GM12878 (cell line): ENCODE data around the gene TFR2. TPM values are rescaled to one million over a fixed set of nuclear protein-coding genes. Genes with fewer than 3 reads are reported as not detected.

Source experiments
- ATAC-seq: fragments of 200-7000 bp; cut with Tn5 transposase; 3 replicates; pipeline ENCODE4 v1.9.1; 2020; ENCODE audit warnings: mild to moderate bottlenecking, moderate library complexity
- BruUV-seq: library from RNA; stranded (reverse); fragments of 400-500 nt; replicated peaks from 2 replicates; lab custom pipeline; 2021; lab: Mats Ljungman, UMichigan
- CTCF ChIA-PET: fragments of 300-600 bp; sonication (Branson Sonifier 250); formaldehyde crosslinking; extraction: SDS; loops from one replicate; lab custom pipeline; 2021; ENCODE audit warnings: inconsistent platforms; lab: Yijun Ruan, JAX
- POLR2A ChIA-PET: fragments of 350-600 bp; formaldehyde crosslinking; extraction: SDS; loops from one replicate; lab custom pipeline; 2021; ENCODE audit warnings: inconsistent platforms; lab: Charles Lee
- RAD21 ChIA-PET: fragments of 300-600 bp; sonication (Branson Sonifier 250); formaldehyde crosslinking; loops from one replicate; lab custom pipeline; 2023; ENCODE audit warnings: antibody characterized with exemption; ENCODE audit not compliant: unreplicated experiment; lab: Charles Lee
- SMC1A ChIA-PET: fragments of 300-600 bp; sonication (Branson Sonifier 250); formaldehyde crosslinking; loops from one replicate; lab custom pipeline; 2023; ENCODE audit not compliant: unreplicated experiment, uncharacterized antibody; lab: Charles Lee
- DNase-seq: peaks from one replicate; pipeline ENCODE4 v3.0.0-alpha.2; 2011; ENCODE audit warnings: low read depth, low spot score
- FAIRE-seq: peaks from 3 replicates; lab custom pipeline; 2011; peaks lifted over from hg19 to GRCh38; lab: Jason Lieb, UNC
- H2AFZ ChIP-seq: 2 replicates; pipeline ENCODE4 v1.6.0; 2011; ENCODE audit warnings: low read depth, low read length, control low read depth; ENCODE audit not compliant: control insufficient read depth
- H3K27ac ChIP-seq: 2 replicates; pipeline ENCODE4 v1.5.1; 2011; ENCODE audit warnings: control low read depth; ENCODE audit not compliant: control insufficient read depth, insufficient read depth
- H3K27me3 ChIP-seq, 2 experiments: replicated peaks in 1 of 2; 2 replicates each; pipeline versions ENCODE4 v1.6.0 to v1.6.1; 2011; ENCODE audit warnings: low read length in 1 of 2; ENCODE audit not compliant: control insufficient read depth in 2 of 2, insufficient read depth in 2 of 2
- H3K36me3 ChIP-seq, 2 experiments: 2 replicates each; pipeline ENCODE4 v1.5.1; 2011; ENCODE audit warnings: low read length in 1 of 2; ENCODE audit not compliant: control insufficient read depth in 2 of 2, insufficient read depth in 2 of 2
- H3K4me1 ChIP-seq: 2 replicates; pipeline ENCODE4 v1.6.1; 2011; ENCODE audit warnings: mild to moderate bottlenecking, low read length, moderate library complexity, mixed read lengths; ENCODE audit not compliant: control insufficient read depth, insufficient read depth
- H3K4me2 ChIP-seq: 2 replicates; pipeline ENCODE4 v1.6.0; 2011; ENCODE audit warnings: control low read depth; ENCODE audit not compliant: control insufficient read depth, insufficient read depth
- H3K4me3 ChIP-seq: fragments of 200-600 bp; sonication (generic); 2 replicates; pipeline ENCODE4 v1.5.1; 2016
- H3K79me2 ChIP-seq: 2 replicates; pipeline ENCODE4 v1.6.0; 2011; ENCODE audit warnings: low read length; ENCODE audit not compliant: control insufficient read depth, insufficient read depth
- H3K9ac ChIP-seq: 2 replicates; pipeline ENCODE4 v1.8.0; 2011; ENCODE audit warnings: low read length, control low read depth, mixed read lengths; ENCODE audit not compliant: control insufficient read depth, insufficient read depth
- H3K9me3 ChIP-seq: replicated peaks from 3 replicates; pipeline ENCODE4 v1.5.1; 2011; ENCODE audit warnings: mild to moderate bottlenecking, low read length; ENCODE audit not compliant: control insufficient read depth, insufficient read depth
- H4K20me1 ChIP-seq: 2 replicates; pipeline ENCODE4 v1.6.0; 2011; ENCODE audit not compliant: control insufficient read depth, insufficient read depth
- DPF2 ChIP-seq: fragments of 450-650 bp; IDR thresholded peaks from 2 replicates; pipeline ENCODE4 v1.6.1; 2017; ENCODE audit warnings: mild to moderate bottlenecking
- EZH2 ChIP-seq: IDR thresholded peaks from 2 replicates; pipeline ENCODE4 v1.6.1; 2012; ENCODE audit warnings: low read depth, mild to moderate bottlenecking, control low read depth, inconsistent platforms, low read length, borderline replicate concordance; ENCODE audit not compliant: control insufficient read depth
- IRF5 ChIP-seq: fragments of 450-650 bp; IDR thresholded peaks from 2 replicates; pipeline ENCODE4 v1.6.1; 2017; ENCODE audit warnings: borderline replicate concordance
- MXI1 ChIP-seq: fragments of 150-350 bp; IDR thresholded peaks from 2 replicates; pipeline ENCODE4 v1.6.1; 2011; ENCODE audit warnings: low read depth, mild to moderate bottlenecking, inconsistent platforms, low read length, improper control_type of control experiment
- PRDM15 ChIP-seq: fragments of 450-650 bp; formaldehyde crosslinking; IDR thresholded peaks from 2 replicates; pipeline ENCODE4 v1.4.0; 2020; ENCODE audit warnings: mild to moderate bottlenecking, moderate library complexity
- RELA ChIP-seq: fragments of 450-650 bp; IDR thresholded peaks from 2 replicates; pipeline ENCODE4 v1.8.0; 2014; ENCODE audit warnings: borderline replicate concordance; ENCODE audit not compliant: partially characterized antibody
- SMAD1 ChIP-seq: fragments of 450-650 bp; IDR thresholded peaks from 2 replicates; pipeline ENCODE4 v1.6.1; 2018; ENCODE audit warnings: mild to moderate bottlenecking, low read depth; ENCODE audit not compliant: partially characterized antibody
- SREBF1 ChIP-seq: IDR thresholded peaks from 2 replicates; pipeline ENCODE4 v1.6.1; 2012; ENCODE audit warnings: mild to moderate bottlenecking, low read length
- TARDBP ChIP-seq: IDR thresholded peaks from 2 replicates; pipeline ENCODE4 v1.6.1; 2016; ENCODE audit warnings: borderline replicate concordance
- YY1 ChIP-seq: IDR thresholded peaks from 2 replicates; pipeline ENCODE4 v1.6.1; 2011; ENCODE audit warnings: low read depth, mild to moderate bottlenecking, low read length
- ZNF622 ChIP-seq: fragments of 450-650 bp; IDR thresholded peaks from 2 replicates; pipeline ENCODE4 v1.6.1; 2017; ENCODE audit warnings: mild to moderate bottlenecking, inconsistent platforms
- ZZZ3 ChIP-seq: IDR thresholded peaks from 2 replicates; pipeline ENCODE4 v1.6.1; 2011; ENCODE audit warnings: low read depth; ENCODE audit not compliant: control insufficient read depth, insufficient read length
- WGBS: methylation state at CpG from one replicate; pipeline ENCODE4 v1.1.6; 2016; ENCODE audit warnings: low lambda C conversion rate; ENCODE audit not compliant: insufficient replicate concordance, insufficient coverage; ENCODE audit errors: missing lambda C conversion rate; 5-methylcytosine and 5-hydroxymethylcytosine counted together
- in situ Hi-C: fragments of 300-500 bp; cut with MboI; formaldehyde crosslinking; loops from 9 replicates; pipeline ENCODE4 v1.14.3; 2018; ENCODE audit warnings: mixed read lengths
- intact Hi-C: fragments of 100-400 bp; cut with micrococcal nuclease; formaldehyde crosslinking; loops from one replicate; pipeline ENCODE4 v1.14.2; 2022; ENCODE audit not compliant: unreplicated experiment
- polyA plus RNA-seq, 11 experiments: library from polyadenylated mRNA; depleted of rRNA in 4 of 11; unstranded in 6 of 11; stranded (reverse) in 5 of 11; fragments of >200 nt; fragmentation: Nextera tagmentation in 4 of 11; fragmentation: Illumina TruSeq in 1 of 11; extraction: Ambion mirVana in 4 of 11; extraction: Trizol in 1 of 11; gene quantifications; 1 replicate in 1 of 11; 2 replicates in 10 of 11; pipeline versions ENCODE4 v1.2.1 to v1.2.3, GENCODE V29; 2011 to 2016; ENCODE audit warnings: inconsistent platforms in 2 of 11, missing spikeins in 2 of 11, low read depth in 1 of 11
- total RNA-seq, 4 experiments: library from RNA; depleted of rRNA in 3 of 4; stranded (reverse); fragments of >200 nt in 3 of 4; fragmentation: Illumina TruSeq in 1 of 4; extraction: Trizol in 1 of 4; gene quantifications; 2 replicates each; pipeline versions ENCODE4 v1.2.1 to v1.2.3, GENCODE V29; 2013 to 2021

Gene TFR2
- total and polyA plus RNA-seq, 10 of the 15 experiments (the other 5 are each of a cell fraction or from before 2014, with no cell fraction given) = 0.30 to 7.2 (median 1.8) TPM

DNA sequence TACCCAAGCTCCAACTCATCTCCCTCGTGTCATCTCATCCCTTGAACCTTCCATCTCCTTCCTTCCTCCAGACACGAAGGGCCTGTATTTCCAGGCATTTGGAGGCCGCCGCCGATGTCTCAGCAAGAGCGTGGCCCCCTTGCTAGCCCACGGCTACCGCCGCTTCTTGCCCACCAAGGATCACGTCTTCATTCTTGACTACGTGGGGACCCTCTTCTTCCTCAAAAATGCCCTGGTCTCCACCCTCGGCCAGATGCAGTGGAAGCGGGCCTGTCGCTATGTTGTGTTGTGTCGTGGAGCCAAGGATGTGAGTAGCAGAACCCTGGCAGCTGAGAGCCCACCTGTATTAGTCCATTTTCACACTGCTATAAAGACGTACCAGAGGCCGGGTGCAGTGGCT is 49.8 kb downstream of the TFR2 start:
- no peak overlapping the region for H3K27ac ChIP-seq
- no peaks in the 10 kb centered on the region for H3K36me3 ChIP-seq
- intact Hi-C loops = no loop called here
- WGBS = 63% methylated on average over 17 of the region's 17 CpGs
- in situ Hi-C loops = no loop called here
- FAIRE-seq = no peak
- no TSS peak for BruUV-seq
- H3K4me2 ChIP-seq = no peak overlapping the region
- RAD21 ChIA-PET = no interaction called here
- TF ChIP-seq IRF5 (no peak), TARDBP (no peak), SMAD1 (no peak), YY1 (no peak), DPF2 (no peak)
- H3K9me3 ChIP-seq = no peaks in the 10 kb centered on the region
- SMC1A ChIA-PET = no interaction called here
- POLR2A ChIA-PET = interaction anchor here (0.6 kb wide), 1 partner anchor 10 kb away, joined by 3 read pairs; the partner anchor contains the start of gene PCOLCE
- H3K4me3 ChIP-seq = no peak overlapping the region
- ATAC-seq = no peak
- no peaks in the 10 kb centered on the region for H3K27me3 ChIP-seq
- no peak overlapping the region for H2AFZ ChIP-seq
- H4K20me1 ChIP-seq = no peaks in the 10 kb centered on the region
- no peak for DNase-seq
- H3K4me1 ChIP-seq = peaks cover 4% of the 10 kb centered on the region
- CTCF ChIA-PET = interaction anchor here (11.6 kb wide), 1 partner anchor 28 kb away, joined by 190 read pairs; no protein-coding TSS in a partner anchor
- no peaks in the 10 kb centered on the region for H3K79me2 ChIP-seq
- no peak overlapping the region for H3K9ac ChIP-seq

GRCh38 chr7:100590077-100590737 is 51.1 kb downstream of the TFR2 start:
- H3K4me2 ChIP-seq = no peak overlapping the region
- H4K20me1 ChIP-seq = no peaks in the 10 kb centered on the region
- peaks cover 4% of the 10 kb centered on the region for H3K4me1 ChIP-seq
- in situ Hi-C loops = no loop called here
- no TSS peak for BruUV-seq
- ChIA-PET POLR2A (no interaction called here), CTCF (interaction anchor here (0.5 to 11.6 kb wide), 5 partner anchors 22 to 187 kb away, joined by 3 to 190 read pairs (median 21); partner anchors contain the start of genes MOSPD3 and POP7), RAD21 (no interaction called here), SMC1A (interaction anchor here (0.9 to 2.3 kb wide), 2 partner anchors 102 to 122 kb away, joined by 3 to 11 read pairs; no protein-coding TSS in a partner anchor)
- WGBS = 46% methylated on average over 20 of the region's 20 CpGs
- DNase-seq = no peak
- no peak overlapping the region for H3K27ac ChIP-seq
- intact Hi-C loops = no loop called here
- no peak overlapping the region for H3K9ac ChIP-seq
- no peaks in the 10 kb centered on the region for H3K9me3 ChIP-seq
- no peak overlapping the region for H2AFZ ChIP-seq
- H3K27me3 ChIP-seq = no peaks in the 10 kb centered on the region
- TF ChIP-seq EZH2 (no peak), YY1 (no peak), PRDM15 (CRISPR knock-in tag) (no peak), ZZZ3 (no peak), ZNF622 (no peak), MXI1 (no peak), SREBF1 (no peak), RELA (no peak)
- H3K4me3 ChIP-seq = no peak overlapping the region
- H3K79me2 ChIP-seq = peaks cover 7% of the 10 kb centered on the region
- ATAC-seq = no peak
- H3K36me3 ChIP-seq = no peaks in the 10 kb centered on the region
- no peak for FAIRE-seq
